Suppressor macrophage treated with lipopolysaccharide for 4 hours (primary cell): ENCODE measurements around the gene PLD4.
"Not testable (repeated sequence)": the region's sequence is repeated elsewhere in the genome, so short reads cannot be mapped to it uniquely, and the experiment has no call there.

Experiments used
- DNase-seq: peaks from one replicate; pipeline ENCODE4 v3.0.0-alpha.2; 2020

The PLD4 gene

GRCh38 chr14:104900639-104901512 lies 23.8 kb upstream of the PLD4 start:
- DNase-seq, result no peak

- no peak for DNase-seq
Observed at GRCh38 chr14:104903990-104904389, 20.7 kb upstream of the PLD4 start.

GRCh38 chr14:104904650-104905578 lies 19.8 kb upstream of the PLD4 start:
- DNase-seq, result not testable (repeated sequence)

- not testable (repeated sequence) for DNase-seq
Observed at GRCh38 chr14:104905579-104905933, 19.1 kb upstream of the PLD4 start.

GRCh38 chr14:104908303-104908702 lies 16.4 kb upstream of the PLD4 start:
- DNase-seq, result no peak

GRCh38 chr14:104912053-104912452 lies 12.6 kb upstream of the PLD4 start:
- DNase-seq, result no peak

- DNase-seq, result no peak
Observed at GRCh38 chr14:104913435-104913834, 11.2 kb upstream of the PLD4 start.

GRCh38 chr14:104917116-104917515 lies 7.6 kb upstream of the PLD4 start:
- no peak for DNase-seq

- DNase-seq, result no peak
Observed at GRCh38 chr14:104917993-104918392, 6.7 kb upstream of the PLD4 start.

- not testable (repeated sequence) for DNase-seq
Observed at GRCh38 chr14:104919152-104919992, 5.3 kb upstream of the PLD4 start.

- no peak for DNase-seq
Observed at GRCh38 chr14:104919993-104920315, 4.7 kb upstream of the PLD4 start.

- no peak for DNase-seq
Observed at GRCh38 chr14:104923640-104924420, 849 bp upstream of the PLD4 start.

- DNase-seq, result no peak
Observed at GRCh38 chr14:104925214-104925854, 655 bp downstream of the PLD4 start.

- no peak for DNase-seq
Observed at GRCh38 chr14:104925855-104926609, 1.4 kb downstream of the PLD4 start.

GRCh38 chr14:104926619-104927431 lies 2.1 kb downstream of the PLD4 start:
- DNase-seq, result peak; percentile 77

GRCh38 chr14:104927432-104927816 lies 2.7 kb downstream of the PLD4 start:
- no peak for DNase-seq

GRCh38 chr14:104927901-104928300 lies 3.2 kb downstream of the PLD4 start:
- DNase-seq, result no peak

- no peak for DNase-seq
Observed at GRCh38 chr14:104928391-104929133, 3.9 kb downstream of the PLD4 start.
